Stimulated activated naive CD8-positive, alpha-beta T cell treated with anti-CD3 and anti-CD28 coated beads, Interleukin-15, Interleukin-2, amounts not matched to agents 100 U/mL and 50 U/mL, for 24 hours (primary cell): ENCODE results near the gene C1orf115.
"Not testable (repeated sequence)": the region's sequence is repeated elsewhere in the genome, so short reads cannot be mapped to it uniquely, and the experiment has no call there.

Source experiments
- ATAC-seq: fragments of 150-1000 bp; cut with Tn5 transposase; one replicate; pipeline ENCODE4 v1.10.0; 2021
- DNase-seq: peaks from one replicate; pipeline ENCODE4 v3.0.0; 2021

Gene C1orf115

DNA sequence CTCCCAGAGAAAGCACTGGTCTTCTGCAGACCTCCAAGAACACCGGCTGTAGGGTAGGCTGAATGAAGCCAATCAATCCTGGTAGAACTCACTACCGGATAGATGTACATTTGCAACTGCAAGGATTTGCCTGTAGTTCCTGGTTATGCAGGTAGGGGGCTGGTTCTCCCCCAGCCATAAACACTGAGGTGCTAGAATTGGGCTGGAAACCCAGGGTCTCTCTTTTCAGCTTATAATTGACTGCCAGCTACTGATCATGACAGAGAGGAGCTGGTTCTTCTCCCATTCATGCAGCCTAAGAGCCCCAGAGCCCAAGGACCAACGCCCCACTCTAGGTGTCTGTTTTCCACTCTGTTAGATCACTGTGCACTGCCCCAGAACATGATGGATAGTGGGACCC is 36.5 kb downstream of the C1orf115 start:
- ATAC-seq (no peak), DNase-seq (no peak)

DNA sequence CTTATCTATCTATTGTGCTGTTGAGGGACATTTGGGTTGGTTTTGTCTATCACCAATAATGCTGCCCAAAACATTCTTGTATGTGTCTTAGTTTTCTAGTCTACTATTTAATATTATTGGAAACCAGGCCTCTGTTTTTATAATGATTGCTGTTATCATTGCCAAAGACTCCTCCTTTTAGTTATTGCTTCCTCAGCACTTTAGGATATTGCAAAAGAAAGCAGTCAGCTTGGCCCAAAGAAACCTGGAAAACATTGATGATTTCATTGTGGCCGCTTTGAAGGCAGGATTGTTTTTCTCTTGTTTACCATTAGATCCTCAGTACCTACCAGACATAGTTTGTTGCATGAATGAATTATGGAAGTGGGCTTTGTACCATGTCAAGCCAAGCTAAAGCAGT is 37.4 kb downstream of the C1orf115 start:
- ATAC-seq (no peak), DNase-seq (no peak)

DNA sequence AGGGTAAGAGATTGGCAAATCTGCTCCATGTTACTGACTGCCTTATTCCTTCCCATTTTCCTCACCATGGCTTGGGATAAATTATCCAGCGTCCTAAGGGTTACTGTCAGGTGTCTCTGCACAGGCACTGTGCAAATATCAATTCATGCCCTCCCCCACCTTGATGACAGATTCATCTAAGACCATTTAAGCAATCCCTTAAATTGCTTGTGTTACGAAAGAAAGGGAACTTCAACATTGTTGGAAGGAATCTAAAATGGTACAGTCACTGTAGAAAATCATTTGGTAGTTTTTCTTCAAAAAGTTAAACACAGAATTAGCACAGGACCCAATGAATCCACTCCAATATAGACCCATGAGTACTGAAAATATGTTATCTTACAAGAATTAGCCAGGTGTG is 40.3 kb downstream of the C1orf115 start:
- DNase-seq (no peak), ATAC-seq (no peak)

DNA sequence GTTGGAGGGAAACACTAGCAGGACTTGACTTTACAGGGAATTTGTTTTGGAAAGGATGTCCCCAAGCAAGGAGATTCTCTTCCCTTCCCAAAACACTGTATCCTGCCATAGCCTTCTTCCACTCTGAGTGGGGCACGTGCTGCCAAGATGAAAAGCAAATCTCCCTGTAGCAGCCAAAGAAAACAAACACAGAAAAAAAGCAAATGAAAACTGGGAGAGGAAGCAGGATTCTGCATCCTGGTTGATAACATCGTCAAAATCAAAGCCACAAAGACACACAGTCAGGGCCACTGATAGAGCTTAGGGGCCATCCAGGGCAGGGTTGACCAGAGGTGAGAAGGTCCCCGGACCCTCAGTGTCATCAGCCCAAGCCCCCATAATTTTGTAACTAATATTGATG is 42.0 kb downstream of the C1orf115 start:
- DNase-seq (no peak), ATAC-seq (no peak)

DNA sequence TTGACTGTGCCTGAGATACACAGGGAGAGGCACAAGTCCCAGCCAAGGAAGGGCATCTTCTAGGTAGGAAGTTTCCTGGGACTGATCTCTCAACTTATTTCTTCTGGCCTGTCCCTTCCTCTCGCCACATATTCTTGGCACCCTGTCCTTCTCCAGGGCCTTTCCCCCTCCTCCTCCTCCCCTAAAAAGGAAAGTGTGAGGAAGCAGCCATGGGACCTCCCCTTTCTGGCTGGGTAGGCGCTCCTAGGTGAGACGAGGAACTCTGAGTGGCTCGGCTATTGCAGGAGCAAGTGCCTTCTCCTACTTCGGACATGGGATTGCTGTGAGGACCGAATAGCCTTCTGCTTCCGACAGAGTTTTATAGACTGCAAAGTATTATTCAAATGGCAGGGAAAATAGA is 42.5 kb downstream of the C1orf115 start:
- ATAC-seq (no peak), DNase-seq (no peak)

DNA sequence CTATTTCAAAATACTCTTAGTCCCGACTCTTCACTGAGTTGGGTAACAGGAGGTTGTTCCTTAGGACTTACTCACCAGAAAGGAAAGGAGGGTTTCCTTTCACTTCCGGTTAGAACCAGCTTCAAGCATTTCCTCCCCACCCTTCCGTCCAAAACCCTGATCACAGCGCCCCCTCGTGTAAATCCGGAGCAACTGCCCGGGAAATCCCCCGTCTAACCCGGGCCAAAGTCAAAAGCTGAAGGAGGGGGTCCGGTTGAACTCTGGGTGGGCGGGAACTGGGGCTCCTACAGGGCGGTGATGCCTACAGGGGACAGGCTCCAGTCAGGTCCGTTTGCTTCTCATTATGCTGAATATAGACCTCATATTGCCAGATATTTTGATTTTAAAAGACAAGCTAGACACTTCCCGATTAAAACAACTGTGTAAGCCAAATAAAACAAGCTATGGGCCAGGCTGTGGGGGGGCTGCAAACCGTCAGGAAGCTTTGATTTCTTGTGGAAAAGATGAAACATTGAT is 43.0 kb downstream of the C1orf115 start:
- DNase-seq (peak; percentile 82), ATAC-seq (peak; percentile 86)

DNA sequence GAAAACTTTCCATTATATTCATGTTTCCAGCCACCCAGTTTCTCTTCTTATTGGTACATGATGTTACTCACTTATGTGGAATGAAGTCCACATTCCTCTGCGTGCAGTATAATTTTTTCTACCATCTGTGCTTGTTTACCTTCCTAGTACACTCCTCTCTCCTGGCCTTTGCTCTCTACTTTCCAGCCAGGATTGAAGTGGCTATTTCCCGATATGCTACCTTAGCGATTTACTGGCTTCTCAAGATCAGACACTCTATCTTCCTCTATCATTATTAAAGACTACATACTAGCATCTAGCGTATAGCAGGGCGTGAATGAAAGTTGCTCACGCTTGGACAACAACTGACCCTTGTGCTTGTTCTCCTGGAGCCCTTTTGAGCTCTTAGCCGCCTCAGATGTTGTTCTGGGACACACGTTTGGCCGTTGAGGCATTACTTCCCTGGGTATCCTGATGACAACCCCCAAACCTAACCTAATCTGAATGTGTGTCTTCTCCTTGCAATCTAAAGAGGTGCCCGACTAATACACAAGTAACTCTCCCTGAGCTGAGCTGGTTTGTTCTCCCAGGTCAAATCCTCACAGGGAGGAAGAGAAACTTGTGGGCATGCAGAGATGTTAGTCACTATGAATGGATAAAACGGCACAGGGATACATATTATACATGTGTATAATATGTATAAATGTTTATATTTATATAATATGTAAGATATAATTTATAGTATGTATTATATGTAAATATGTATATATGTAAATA is 44.6 kb downstream of the C1orf115 start:
- DNase-seq (no peak), ATAC-seq (no peak)

DNA sequence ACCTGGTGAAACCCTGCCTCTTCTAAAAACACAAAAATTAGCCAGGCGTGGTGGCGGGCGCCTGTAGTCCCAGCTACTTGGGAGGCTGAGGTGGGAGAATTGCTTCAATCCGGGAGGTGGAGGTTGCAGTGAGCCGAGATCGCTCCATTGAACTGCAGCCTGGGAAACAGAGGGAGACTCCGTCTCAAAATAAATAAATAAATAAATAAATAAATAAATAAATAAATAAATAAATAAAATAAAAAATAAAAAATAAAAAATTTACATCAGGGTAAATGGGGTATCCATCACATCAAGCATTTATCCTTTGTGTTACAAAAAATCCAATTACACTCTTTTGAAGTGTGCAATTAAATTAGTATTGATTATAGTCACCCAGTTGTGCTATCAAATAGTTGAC is 46.1 kb downstream of the C1orf115 start:
- ATAC-seq, DNase-seq: not testable (repeated sequence)

DNA sequence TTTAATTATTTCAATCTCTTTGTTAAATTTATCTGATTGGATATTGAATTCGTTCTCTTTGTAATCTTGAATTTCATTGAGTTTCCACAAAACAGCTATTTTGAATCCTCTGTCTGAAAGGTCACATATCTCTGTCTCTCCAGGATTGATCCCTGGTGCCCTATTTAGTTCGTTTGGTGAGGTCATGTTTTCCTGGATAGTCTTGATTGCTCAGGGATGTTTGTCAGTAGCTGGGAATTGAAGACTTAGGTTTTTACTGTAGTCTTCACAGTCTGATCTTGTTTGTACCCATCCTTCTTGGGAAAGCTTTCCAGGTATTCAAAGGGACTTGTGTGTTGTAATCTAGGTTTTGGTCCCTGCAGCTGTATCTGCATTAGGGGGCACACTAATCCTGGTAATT is 51.2 kb downstream of the C1orf115 start:
- no peak for ATAC-seq
- no peak for DNase-seq

DNA sequence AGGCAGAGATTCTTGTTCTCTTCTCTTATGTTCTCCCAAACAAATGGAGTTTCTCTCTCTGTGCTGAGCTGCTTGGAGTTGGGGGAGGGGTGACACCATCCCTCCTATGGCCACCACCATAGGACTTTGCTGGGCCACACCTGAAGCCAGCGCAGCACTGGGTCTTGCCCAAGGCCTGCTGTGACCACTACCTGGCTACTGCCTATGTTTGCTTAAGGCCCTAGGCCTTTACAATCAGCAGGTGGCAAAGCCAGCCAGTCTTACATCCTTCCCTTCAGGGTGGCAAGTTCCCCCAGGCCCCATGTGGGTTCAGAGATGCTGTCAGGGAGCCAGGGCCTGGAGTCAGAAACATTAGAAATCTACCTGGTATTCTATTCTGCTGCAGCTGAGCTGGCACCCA is 51.7 kb downstream of the C1orf115 start:
- DNase-seq (no peak), ATAC-seq (no peak)

DNA sequence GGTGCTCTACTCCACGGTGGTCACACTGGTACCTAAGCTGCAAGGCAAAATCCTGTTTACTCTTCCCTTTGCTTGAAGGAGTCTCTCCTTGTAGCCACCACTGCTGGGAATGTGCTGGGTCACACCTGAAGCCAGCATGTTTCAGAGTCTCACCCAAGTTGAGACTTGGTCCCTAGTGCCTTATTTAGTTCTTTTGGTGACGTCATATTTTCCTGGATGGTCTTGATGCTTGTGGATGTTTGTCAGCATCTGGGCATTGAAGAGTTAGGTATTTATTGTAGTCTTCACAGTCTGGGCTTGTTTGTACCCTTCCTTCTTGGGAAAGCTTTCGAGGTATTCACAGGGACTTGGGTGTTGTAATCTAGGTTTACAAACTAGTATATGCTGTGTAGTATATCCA is 52.4 kb downstream of the C1orf115 start:
- ATAC-seq (no peak), DNase-seq (no peak)

DNA sequence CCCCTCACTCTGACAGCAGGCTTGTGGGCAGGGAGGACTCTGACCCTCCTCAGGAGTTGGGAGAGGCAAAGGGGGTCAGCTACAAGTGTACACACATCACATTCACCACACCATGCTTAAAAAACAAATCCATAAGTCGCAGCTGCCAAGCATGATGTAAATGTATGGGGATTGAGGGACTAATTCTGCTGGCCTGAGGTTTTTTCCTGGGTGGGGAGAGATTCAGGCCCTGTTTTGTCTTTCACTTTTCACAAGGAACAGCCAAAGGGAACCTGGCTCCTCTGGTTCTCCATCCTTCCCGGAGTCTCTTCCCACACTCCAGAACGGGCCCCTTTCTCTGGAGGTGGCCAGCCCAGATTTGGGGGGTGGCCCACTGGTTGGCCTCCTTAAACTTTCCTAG is 56.7 kb downstream of the C1orf115 start:
- ATAC-seq (no peak), DNase-seq (no peak)

DNA sequence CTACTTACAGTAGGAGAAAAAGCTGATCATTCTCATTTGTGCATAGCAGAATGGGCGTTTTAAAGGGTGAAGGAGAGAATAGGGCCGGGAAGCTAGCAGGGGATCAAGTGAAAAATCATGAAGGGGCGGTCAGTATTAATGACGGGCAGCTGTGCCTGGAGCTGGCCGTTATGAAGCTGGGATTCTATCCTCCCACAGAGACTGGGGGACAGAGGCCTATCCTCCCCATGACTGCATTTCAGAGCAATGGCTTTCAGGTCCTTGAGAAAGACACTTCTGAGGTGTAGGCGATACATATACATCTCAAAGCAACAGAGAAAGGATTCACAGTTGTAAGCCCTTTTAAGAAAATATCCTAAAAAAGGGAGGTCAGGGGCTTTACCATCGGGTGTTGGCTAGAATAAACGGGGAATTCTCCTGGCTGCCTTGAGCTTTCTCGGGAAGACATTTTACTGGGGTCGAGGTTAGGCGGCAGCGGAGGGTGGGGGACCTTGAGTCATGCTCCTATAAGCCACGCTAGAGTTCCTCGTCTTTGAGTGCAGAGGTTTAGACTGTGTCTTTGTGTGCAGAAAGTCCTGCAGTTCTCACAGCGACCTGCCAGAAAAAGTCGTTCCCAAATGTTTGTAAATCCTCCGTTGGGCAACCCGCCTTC is 57.4 kb downstream of the C1orf115 start:
- DNase-seq (no peak), ATAC-seq (peak; percentile 8)

DNA sequence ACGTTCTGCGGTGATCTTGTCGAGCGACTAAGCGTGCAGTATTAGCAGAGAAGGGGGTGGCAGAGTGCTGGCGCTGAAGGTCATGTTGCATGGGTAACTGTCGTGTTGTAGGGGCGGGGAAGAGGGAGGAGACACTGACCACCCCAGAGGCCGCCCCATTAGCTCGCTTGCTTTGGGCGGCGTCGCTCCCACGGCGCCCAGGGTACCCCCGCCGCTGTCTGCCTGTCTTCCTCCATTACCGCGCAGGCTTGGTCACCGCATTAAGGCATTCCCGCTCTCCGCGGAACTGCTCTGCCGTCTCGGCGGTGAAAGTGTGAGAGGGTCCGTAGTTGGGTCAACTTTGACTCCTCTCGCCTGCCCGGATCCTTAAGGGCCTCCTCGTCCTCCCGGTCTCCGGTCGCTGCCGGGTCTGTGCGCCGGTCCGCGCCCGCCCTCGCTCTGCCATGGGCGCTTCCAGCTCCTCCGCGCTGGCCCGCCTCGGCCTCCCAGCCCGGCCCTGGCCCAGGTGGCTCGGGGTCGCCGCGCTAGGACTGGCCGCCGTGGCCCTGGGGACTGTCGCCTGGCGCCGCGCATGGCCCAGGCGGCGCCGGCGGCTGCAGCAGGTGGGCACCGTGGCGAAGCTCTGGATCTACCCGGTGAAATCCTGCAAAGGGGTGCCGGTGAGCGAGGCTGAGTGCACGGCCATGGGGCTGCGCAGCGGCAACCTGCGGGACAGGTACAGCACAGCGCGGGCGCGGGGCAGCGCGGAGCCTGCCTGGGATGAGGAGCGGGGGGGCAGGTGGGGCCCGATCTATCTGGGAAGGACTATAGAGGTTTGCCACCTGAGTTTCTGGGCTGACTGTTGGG is 58.1 kb downstream of the C1orf115 start, which contains the start of gene MTARC2:
TSS of gene MTARC2 (plus strand) at position 234 of the 846 bp plus-strand sequence. CDS start at position 444, 210 bp downstream.
- ATAC-seq (peak; percentile 48), DNase-seq (peak; percentile 9)
